ENCODE data around the gene IGFBP2.

The IGFBP2 gene

DNA sequence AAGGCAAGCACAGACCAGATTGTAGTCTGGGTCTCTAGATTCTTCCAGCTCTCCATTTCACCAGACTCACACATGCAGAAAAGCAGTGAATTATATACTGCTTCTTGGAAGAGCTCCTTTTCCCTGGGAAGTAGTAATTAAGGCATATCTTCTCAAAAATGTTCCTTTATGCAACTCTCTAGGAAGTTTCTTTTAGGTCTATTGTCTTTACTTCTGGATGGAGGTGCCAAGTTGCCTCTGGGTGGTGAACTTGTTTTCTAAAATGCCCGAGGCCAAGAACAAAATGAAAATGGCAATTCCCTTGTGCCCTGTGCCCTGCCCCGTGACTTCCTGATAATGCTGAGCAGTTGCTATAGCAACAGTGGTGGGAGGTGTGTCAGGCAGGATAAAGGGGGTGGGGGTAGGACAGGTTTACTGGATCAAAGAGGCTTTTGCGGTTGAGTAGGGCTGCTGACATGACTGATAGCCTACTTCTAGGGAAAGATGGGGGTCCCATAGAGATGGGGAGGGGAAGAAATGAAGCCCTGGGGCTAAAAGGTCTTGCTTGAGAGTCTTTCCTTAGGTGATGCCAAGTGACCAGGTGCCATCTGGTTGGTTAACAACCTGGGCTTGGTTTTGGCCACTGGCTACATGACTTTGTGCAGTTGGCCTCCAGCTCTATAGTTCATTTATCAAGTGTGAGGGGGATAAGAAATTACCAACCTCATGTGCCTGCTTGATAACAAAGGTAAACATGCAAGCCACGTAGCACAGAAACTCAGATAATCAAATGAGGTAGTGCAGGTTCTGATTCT, 11.8 kb downstream of the IGFBP2 start:
- DNase-seq: no peak

DNA sequence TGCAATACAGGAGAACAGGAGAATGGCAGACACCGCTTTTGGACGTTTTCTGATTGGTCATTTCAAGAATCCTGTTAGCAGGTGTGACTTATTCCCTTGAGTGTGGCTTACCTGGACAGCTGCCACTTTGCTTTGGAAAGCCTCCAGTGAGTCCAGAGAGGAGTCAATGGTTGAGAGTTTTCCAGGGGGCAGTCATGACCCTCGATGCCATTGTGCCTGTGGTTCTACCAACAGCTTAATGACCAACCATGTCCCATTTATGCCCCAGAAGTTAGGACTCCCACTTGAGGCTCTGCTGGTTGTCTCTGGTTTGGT, 12.4 kb downstream of the IGFBP2 start:
- no peak for DNase-seq

DNA sequence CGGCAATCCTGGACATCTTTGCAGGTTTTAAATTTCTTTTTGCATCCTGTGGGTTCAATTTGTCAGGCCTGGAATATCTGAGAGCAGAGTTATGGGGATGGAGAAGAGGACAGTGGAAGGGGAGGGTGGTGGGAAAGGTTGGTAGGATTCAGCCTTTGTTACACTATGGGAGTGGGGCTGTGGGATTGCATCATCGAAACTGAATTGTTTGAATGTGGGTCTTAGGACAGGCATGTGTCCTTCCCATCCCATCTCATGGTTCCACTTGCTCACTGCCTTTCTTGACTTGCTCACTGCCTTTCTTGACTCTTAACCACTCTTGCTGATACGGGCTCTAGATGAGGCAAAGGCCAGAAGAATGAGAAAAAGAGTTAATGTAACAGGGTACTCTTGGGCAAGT, 12.9 kb downstream of the IGFBP2 start:
- DNase-seq: no peak

DNA sequence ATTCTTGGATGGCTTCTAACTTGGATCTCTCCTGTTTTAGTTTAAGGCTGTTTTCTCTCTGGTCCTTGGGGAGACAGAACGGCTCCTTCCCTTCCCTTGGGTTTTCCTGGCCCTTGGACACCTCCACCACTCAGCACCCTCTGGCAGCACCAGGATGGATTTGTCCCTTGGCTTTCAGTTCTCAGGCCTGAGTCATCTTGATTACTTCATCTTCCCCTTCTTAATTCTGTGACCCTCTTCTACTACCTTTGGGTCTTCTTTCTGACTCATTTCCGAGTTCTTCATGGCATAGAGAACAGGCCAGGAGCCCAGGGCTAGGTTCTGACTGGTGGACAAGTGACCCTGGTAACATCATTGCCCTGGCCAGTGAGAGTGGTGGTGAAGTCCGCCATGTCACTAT, 14.9 kb downstream of the IGFBP2 start:
- DNase-seq: no peak

DNA sequence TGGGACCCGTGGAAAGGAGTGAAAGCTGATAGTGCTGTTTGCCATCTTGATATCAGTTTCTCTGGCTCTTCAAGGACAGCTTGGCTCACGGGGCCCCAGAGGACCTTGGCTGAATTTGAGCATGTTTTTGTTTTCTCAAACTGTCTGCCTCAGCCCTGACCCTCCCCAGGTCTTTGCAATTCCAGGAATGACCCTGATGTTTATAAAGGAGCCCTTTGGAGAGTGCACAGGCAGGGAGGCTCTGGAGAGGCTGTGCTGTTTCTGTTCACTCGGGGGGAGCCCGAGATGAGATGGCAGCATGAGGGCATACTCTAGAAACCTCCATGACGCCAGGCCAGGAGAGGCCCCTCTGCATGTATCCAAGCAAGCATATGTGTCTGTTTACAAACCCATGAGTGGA, 16.4 kb downstream of the IGFBP2 start:
- no peak for DNase-seq

DNA sequence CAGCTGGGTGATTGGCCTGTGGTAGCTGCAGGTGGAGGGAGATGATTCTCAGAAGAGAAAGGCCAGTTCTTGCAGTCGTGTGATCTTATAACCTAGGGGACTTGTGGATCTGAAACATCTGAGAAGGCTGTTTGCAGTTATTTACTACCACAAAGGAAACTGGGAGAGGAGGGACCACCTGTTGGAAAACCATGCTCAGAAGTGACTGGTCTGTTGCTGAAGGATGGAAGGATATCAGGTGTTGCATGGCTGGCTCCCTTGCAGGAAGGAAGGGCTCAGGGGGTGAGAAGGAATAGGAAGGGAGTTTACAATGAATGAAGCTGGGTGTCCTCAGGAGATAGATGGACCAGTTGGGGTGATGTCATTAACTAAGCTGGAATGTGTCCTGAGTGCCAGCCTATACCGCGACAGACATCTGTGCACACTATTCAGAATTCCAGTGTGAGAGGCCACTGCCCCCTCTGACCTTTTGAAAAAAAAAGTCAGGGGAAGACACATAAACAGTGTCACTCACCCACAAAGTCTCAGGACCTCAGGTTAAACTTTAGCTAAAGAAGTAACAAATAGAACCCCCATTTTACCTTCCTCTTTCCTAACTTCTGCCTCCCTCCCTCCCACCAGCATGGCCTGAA, 17.5 kb downstream of the IGFBP2 start:
- DNase-seq: no peak

DNA sequence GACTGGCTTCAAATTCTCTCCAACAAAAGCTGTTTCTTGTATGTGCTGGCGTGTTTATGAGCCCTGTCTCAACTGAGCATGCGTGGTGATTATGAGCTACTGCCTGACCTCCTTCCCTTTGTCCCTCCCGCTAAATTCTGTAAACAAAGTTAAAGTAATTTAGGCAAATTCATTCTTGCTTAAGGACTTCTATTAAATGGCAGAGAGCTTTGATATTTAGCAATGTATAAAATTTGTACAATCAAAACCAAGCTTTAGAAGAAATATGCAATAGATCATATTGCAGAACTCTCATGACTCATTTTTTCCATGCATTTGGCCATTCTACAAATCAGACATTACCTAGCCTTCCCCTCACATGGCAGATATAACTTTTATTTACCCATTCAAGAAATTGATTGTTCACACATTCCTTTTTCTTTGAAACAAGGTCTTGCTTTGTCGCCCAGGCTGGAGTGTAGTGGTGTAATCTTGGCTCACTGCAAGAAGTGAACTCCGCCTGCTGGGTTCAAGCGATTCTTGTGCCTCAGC, 18.2 kb downstream of the IGFBP2 start:
- DNase-seq: no peak

DNA sequence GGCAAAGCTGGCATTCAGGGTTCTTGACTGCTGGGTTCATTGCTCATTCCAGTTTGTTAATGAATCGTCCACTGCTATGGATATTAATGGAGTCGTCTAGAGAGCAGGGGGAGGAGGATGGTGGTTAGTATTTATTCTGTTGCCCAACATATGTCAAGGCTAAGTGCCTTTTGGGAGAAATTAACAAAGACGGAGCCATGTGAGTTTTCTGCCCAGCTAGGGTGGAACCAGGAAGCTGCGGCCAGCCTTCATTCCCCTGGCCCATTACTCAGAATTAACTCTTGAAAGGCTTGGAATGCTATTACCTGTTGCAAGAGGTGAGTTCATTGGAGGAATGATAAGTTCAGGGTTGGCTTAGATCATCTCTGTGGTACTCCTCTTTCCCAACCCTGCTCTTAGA, 19.3 kb downstream of the IGFBP2 start:
- no peak for DNase-seq

DNA sequence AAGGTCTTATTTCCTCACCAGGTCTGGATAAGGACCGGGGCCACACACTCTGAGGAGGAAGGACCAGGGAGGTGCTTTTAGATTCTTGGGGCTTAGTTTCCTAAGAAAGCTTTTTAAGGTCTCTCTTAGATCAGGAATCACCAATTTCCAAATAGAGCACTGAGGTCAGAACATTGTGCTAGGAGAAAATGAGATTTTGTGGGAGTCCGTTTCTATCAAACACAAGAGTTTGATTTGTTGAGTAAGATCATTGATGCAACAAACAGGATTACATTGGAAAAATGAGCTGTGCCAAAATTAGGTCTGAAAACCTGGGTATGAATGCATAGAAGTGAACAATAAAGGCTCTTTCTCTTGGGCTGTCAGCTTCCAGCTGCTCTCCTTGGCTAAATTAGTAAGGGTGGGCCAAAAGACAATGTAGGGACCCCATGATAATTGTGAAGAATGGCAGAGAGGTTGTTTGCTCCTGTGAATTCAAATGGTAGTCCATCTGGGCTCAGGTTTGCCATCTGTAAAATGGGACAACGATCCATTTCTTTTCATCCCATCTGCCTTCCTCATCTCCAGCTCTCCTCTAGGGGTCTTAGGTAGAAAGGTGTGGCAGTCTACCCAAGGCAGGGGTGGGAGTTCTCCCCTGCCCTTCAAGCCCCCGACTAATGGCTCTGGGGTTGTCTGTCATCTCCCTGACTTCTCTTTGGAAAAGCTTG, 20.0 kb downstream of the IGFBP2 start:
- DNase-seq: no peak

DNA sequence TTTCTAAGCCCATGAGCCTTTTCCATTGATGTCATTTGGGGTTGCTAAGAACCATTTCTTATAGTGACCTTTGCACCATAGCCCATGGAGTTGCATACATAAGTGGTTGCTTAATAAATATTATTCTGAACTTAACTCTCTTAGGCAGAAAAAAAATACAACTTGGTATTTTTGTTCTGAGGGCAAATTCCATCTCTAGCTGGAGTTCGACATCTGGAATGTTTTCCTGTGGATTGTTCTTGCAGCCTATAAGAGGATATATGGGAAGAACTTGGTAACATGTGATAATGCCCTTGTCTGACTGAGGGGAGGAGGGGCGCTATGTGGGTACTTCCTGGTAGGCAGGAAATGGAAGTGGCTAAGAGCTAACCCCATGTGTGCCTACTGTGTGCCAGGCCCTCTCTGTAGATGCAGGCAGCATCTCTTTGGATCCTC, 20.7 kb downstream of the IGFBP2 start:
- no peak for DNase-seq

DNA sequence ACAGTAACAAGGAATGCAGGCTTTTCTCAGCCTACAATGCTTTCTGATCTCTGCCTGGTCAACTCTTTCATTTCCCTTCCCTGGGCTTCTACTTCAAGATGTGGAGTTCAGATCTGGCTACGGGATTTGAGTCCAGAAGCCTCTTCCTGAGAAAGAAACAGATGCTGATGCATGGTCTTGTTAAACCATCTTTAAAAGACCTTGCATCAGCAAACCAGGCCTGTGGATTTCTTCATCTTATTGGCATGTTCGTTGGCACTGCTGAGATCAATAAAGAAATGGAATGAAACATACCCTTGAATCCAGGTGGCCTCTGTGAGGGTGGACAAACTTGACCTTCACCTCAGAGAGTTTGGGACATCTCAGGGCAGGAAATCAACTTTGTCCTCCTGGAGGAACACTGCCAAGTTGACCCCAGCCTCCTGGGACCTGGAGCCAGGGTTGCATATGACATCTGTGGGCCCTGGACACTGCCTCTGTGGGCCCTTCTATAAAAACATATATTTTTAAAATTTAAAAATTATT, 21.4 kb downstream of the IGFBP2 start:
- DNase-seq: no peak

DNA sequence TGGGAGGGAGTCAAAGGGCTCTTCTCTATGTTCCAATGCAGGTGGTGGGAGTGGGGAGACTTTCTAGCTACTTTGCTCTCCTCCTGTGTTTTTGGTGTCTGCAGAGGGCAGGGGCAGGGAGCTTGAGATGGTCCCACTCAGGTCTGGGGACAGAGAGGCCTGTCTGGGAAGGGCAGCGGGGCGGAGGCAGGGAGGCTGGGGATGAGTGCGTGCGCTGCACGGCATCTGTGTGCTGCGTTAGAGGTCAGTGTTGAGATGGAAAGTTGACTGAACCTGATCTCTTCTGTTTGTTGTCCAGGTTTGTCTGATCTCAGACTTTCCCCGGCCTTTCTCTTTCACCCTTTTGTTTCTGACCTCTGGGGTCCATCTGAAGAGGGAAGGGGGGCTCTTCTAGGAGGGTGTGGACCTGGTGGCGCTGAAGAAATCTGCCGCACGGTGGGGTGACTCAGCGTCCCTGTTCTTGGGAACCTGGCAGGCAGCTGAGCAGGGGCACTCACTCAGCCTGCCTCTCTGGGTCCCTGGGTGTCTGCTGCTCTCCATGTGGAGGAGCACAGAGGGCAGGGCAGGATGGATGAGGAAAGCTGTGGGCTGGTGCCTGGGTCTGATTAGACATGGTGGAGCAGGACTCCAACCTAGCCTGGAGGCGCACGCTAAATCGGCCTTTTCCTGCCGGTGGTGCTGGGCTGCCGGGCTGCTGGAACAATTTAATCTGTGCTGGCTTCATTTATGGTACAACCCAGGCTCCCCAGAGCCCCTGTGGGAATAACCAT, 24.1 kb downstream of the IGFBP2 start:
- DNase-seq: no peak

DNA sequence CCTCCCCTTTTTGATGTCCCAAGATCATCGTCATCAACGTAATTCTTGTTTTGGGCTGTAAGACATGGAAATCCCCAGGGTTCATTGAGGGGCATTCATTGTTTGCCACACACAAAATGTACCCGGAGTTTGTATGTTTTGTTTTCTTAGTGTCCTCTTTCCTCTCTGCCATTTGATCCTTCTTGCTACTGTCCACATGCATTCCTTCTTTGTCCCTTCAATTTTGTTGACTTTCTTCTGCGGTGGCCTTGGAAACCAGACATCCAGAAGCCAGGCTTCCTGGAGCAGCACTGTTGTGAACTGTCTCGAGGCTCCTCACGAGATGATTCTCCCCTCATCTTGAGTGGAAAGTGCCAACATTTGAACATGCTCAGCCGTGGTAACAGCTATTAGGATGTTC, 24.8 kb downstream of the IGFBP2 start:
- no peak for DNase-seq

DNA sequence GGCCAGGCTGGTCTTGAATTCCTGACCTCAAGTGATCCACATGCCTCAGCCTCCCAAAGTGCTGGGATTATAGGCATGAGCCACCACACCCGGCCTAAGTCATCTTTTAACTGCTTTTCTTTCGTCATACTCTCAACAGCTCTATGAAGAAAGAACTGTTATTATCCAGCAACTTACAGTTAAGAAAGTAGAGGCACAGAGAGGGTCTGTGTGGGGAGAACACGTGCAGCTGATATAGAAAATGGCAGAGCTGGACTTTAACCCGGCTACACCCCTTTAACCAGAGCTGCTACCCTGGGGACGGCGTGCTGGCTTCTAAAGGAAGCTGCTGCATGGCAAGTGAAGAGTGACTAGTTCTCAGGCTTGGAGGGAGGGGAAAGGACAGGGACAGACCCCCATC, 25.5 kb downstream of the IGFBP2 start:
- no peak for DNase-seq

DNA sequence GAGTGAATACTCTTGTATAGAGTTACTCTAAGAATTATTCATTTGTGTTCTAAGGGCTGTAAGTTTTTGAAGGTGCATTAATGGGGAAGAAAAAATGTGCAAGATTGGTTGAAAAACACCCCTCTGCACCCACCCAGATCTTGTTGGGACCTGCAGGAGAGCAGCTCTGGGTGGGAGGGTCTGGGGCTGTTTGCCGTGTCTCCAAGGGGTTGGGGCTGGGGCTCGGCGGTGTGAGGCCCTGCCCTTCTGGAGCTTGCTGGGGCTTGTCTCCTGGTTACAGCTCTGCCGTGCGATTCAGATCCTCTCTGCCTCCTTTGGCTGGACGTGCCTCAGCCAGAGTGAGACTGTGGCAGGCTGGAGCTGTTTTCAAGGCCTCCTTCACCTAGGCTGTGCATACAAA, 26.1 kb downstream of the IGFBP2 start:
- DNase-seq: no peak

DNA sequence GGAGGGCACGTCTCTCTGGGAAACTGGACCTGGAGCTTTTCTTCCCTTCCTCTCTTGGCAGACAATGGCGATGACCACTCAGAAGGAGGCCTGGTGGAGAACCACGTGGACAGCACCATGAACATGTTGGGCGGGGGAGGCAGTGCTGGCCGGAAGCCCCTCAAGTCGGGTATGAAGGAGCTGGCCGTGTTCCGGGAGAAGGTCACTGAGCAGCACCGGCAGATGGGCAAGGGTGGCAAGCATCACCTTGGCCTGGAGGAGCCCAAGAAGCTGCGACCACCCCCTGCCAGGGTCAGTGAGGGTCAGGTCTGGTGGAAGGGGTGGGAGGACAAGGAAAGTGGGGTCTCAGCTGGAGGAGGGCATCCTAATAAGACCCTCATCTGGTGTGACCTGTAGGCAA, 27.3 kb downstream of the IGFBP2 start:
- DNase-seq: no peak

DNA sequence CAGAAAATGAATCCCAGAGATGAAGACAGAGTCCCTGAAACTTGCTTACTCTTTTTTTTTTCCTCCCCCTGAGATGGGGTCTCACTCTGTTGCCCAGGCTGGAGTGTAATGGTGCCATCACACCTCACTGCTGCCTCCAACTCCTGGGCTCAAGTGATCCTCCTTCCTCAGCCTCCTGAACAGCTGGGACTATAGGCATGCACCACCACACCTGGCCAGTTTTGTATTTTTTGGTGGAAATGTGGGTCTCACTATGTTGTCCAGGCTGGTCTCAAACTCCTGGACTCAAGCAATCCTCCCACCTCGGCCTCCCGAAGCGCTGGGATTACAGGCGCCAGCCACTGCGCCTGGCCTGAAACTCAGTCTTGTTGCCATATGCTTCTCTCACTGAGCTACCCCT, 27.8 kb downstream of the IGFBP2 start:
- no peak for DNase-seq

DNA sequence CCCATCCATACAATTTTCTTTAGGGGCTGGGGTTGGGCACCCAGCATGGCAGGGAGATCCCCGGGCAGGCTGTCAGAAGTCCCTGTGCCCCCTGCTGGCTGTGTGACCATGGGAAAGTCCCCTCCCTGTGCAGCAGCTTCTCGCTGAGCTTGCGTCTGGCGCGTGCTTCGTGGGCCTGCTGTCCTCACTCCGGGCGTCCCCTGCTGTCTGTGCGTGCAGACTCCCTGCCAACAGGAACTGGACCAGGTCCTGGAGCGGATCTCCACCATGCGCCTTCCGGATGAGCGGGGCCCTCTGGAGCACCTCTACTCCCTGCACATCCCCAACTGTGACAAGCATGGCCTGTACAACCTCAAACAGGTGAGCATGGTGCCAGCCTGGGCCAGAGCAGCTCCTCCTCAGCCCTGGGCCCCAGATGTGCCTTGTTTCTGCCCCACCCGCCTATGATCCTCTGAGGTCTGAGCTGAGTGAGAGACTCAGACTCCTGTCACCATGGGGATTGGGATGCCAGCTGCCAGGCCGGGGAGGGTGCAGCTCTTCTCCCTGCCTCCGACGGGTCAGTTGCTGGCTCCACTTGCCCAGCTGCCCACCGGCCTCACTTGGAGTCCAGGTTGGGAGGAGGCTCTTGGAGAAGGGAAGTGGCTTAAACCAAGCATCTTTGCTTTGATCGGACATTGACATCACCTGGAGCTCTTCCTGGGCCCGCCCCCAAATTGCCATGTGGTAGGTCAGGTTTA, 28.6 kb downstream of the IGFBP2 start:
- DNase-seq: no peak

DNA sequence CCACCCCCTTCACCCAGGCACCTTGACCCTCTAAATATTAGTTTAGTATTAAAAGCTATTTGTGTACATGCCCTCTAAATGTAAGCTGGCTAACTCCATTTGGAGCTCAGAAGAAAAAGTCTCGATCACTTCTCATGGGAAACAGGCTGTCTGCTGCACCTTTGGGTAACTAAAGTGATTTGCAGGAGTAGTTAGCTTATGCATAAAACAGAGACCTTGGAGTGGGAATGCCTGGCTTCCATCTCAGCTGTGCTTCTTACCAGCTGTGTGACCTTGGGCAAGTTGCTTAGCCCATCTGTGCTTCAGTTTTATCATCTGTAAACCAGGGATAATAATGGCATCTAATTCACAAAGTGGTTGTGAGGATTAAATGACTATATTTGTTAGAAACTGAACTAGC, 29.9 kb downstream of the IGFBP2 start:
- DNase-seq: no peak

DNA sequence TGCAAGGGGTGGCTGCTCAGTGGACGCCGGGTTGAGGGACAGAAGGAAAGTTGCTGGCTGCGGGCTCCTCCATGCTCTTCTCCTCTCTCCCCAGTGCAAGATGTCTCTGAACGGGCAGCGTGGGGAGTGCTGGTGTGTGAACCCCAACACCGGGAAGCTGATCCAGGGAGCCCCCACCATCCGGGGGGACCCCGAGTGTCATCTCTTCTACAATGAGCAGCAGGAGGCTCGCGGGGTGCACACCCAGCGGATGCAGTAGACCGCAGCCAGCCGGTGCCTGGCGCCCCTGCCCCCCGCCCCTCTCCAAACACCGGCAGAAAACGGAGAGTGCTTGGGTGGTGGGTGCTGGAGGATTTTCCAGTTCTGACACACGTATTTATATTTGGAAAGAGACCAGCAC, 30.6 kb downstream of the IGFBP2 start:
- no peak for DNase-seq

DNA sequence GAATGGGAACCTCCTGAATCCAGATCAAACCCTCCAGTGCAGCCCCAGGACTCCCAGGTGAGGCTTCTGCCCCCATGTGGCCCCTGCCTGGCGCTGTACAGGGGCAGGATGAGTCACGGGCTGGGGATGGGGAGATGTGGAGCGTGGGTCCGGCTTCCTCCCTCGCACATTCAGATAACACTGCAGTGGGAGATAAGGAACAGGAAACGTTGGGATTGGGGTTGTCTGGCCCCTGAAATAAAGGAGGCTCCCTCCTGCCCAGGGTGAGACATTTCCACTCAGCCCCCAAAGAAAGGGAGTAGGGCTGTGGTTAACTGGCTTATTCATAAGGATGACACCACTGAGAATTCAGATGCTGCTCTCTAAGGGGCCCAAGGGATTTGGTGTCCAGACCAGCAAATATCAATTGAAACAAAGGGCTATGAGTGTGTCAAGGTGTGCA, 31.4 kb downstream of the IGFBP2 start:
- no peak for DNase-seq

DNA sequence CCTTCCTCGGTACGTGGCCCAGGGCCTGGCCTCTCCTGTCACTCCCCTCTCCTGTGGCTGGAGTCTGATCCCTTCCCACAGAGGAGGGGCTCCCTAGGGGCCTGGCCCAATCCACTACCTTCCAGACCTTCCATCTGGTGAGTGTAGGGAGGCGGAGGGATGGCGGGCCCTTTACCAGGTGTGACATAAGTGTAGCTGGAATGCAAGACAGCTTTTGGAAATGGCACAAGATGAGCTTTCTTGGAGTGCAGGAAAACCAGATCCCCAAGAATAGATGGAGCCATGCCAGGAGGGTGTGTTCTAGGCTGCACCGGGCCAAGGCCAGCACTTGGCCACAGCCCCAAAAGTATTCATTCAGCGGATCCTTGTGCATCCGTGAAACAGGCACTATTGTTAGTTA, 32.0 kb downstream of the IGFBP2 start:
- no peak for DNase-seq
